A549 (cell line): ENCODE data around the gene ANO2. TPM values are rescaled to one million over a fixed set of nuclear protein-coding genes. Genes with fewer than 3 reads are reported as not detected.

Experiments used
- ATAC-seq, 2 experiments: fragments of 200-7000 bp in 1 of 2; fragments of >200 bp in 1 of 2; cut with Nextera tagmentation in 1 of 2; cut with Tn5 transposase in 1 of 2; 3 replicates each; pipeline versions ENCODE4 v1.8.0 to v1.9.1; 2018 to 2020; ENCODE audit warnings: mild to moderate bottlenecking in 1 of 2, moderate library complexity in 1 of 2
- CTCF ChIA-PET: fragments of 300-600 bp; sonication (Branson Sonifier 250); formaldehyde crosslinking; extraction: SDS; loops from one replicate; lab custom pipeline; 2021; ENCODE audit warnings: antibody characterized with exemption, inconsistent platforms; lab: Yijun Ruan, JAX
- POLR2A ChIA-PET: fragments of 350-600 bp; formaldehyde crosslinking; extraction: SDS; loops from one replicate; lab custom pipeline; 2021; ENCODE audit warnings: antibody characterized with exemption, inconsistent platforms; lab: Yijun Ruan, JAX
- DNase-seq, 2 experiments: peaks; one replicate each; pipeline versions ENCODE4 v3.0.0 to v3.0.0-alpha.2; 2011 to 2016; ENCODE audit warnings: low read depth in 1 of 2, low spot score in 1 of 2
- FAIRE-seq: peaks from 2 replicates; lab custom pipeline; 2011; peaks lifted over from hg19 to GRCh38; lab: Jason Lieb, UNC
- H3K27ac ChIP-seq, 2 experiments: fragments of >200 bp; sonication (Bioruptor Twin); formaldehyde crosslinking; 3 replicates each; pipeline ENCODE4 v1.5.1; 2016 to 2017
- H3K4me1 ChIP-seq: fragments of >200 bp; sonication (Bioruptor Twin); formaldehyde crosslinking; 3 replicates; pipeline ENCODE4 v1.6.1; 2016
- H3K4me2 ChIP-seq: fragments of >200 bp; sonication (Bioruptor Twin); formaldehyde crosslinking; 3 replicates; pipeline ENCODE4 v1.6.1; 2016
- H3K4me3 ChIP-seq: fragments of >200 bp; sonication (Bioruptor Twin); formaldehyde crosslinking; 3 replicates; pipeline ENCODE4 v1.5.1; 2016
- H3K9me3 ChIP-seq: fragments of >200 bp; sonication (Bioruptor Twin); formaldehyde crosslinking; 3 replicates; pipeline ENCODE4 v1.6.1; 2016
- BCL3 ChIP-seq: fragments of >200 bp; sonication (Bioruptor Twin); formaldehyde crosslinking; IDR thresholded peaks from 3 replicates; pipeline ENCODE4 v1.6.1; 2016
- CHD4 ChIP-seq: fragments of 200-600 bp; sonication (generic); IDR thresholded peaks from 2 replicates; pipeline ENCODE4 v1.6.1; 2016; ENCODE audit warnings: antibody characterized with exemption, mild to moderate bottlenecking, borderline replicate concordance
- CTCF ChIP-seq: fragments of >200 bp; sonication (Bioruptor Twin); formaldehyde crosslinking; IDR thresholded peaks from 3 replicates; pipeline ENCODE4 v1.5.1; 2016
- E2F6 ChIP-seq: IDR thresholded peaks from 2 replicates; pipeline ENCODE4 v1.6.1; 2012; ENCODE audit warnings: low read depth, borderline replicate concordance
- EP300 ChIP-seq, 2 experiments: fragments of >200 bp; sonication (Bioruptor Twin); formaldehyde crosslinking; IDR thresholded peaks; 2 replicates in 1 of 2; 3 replicates in 1 of 2; pipeline ENCODE4 v1.6.1; 2016 to 2017
- FOXS1 ChIP-seq: fragments of 250-450 bp; sonication (Bioruptor Pico); IDR thresholded peaks from 2 replicates; pipeline ENCODE4 v1.5.0; 2020; ENCODE audit warnings: mild to moderate bottlenecking, moderate library complexity
- GATA3 ChIP-seq: IDR thresholded peaks from 2 replicates; pipeline ENCODE4 v1.6.1; 2012; ENCODE audit warnings: borderline replicate concordance
- HEYL ChIP-seq: fragments of 250-450 bp; sonication (Bioruptor Pico); IDR thresholded peaks from 2 replicates; pipeline ENCODE4 v1.8.0; 2021; ENCODE audit warnings: mild to moderate bottlenecking, moderate library complexity
- HMGXB4 ChIP-seq: fragments of 250-450 bp; sonication (Bioruptor Pico); IDR thresholded peaks from 2 replicates; pipeline ENCODE4 v1.5.0; 2021; ENCODE audit warnings: mild to moderate bottlenecking, moderate library complexity, borderline replicate concordance
- MAX ChIP-seq: IDR thresholded peaks from 2 replicates; pipeline ENCODE4 v1.6.1; 2012
- NPAS2 ChIP-seq: fragments of 250-450 bp; sonication (Bioruptor Pico); IDR thresholded peaks from 2 replicates; pipeline ENCODE4 v1.8.0; 2022; ENCODE audit warnings: mild to moderate bottlenecking, moderate library complexity, borderline replicate concordance
- PBX3 ChIP-seq: IDR thresholded peaks from 2 replicates; pipeline ENCODE4 v1.6.1; 2012
- PHF8 ChIP-seq: fragments of 200-600 bp; sonication (generic); IDR thresholded peaks from 2 replicates; pipeline ENCODE4 v1.6.1; 2016; ENCODE audit warnings: low read depth, mild to moderate bottlenecking, antibody characterized with exemption, moderate library complexity, borderline replicate concordance
- POLR2A ChIP-seq: IDR thresholded peaks from 2 replicates; pipeline ENCODE4 v1.6.1; 2012; ENCODE audit warnings: mild to moderate bottlenecking, low read length
- RAD21 ChIP-seq, 2 experiments: fragments of >200 bp in 1 of 2; sonication (Bioruptor Twin) in 1 of 2; formaldehyde crosslinking in 1 of 2; IDR thresholded peaks in 1 of 2; conservative IDR thresholded peaks in 1 of 2; 2 replicates in 1 of 2; 3 replicates in 1 of 2; pipeline ENCODE4 v1.6.1; 2012 to 2018; ENCODE audit warnings: inconsistent platforms in 1 of 2
- RNF2 ChIP-seq: fragments of 200-600 bp; sonication (generic); IDR thresholded peaks from 2 replicates; pipeline ENCODE4 v1.6.1; 2016; ENCODE audit warnings: low read depth, mild to moderate bottlenecking, antibody characterized with exemption, moderate library complexity, borderline replicate concordance
- TP53 ChIP-seq: fragments of 250-450 bp; sonication (Bioruptor Pico); IDR thresholded peaks from 2 replicates; pipeline ENCODE4 v1.5.0; 2021; ENCODE audit warnings: mild to moderate bottlenecking, moderate library complexity
- USF2 ChIP-seq: fragments of 450-650 bp; IDR thresholded peaks from 2 replicates; pipeline ENCODE4 v1.6.1; 2014; ENCODE audit warnings: antibody characterized with exemption
- WGBS: methylation state at CpG from one replicate; pipeline ENCODE4 v1.1.6; 2017; ENCODE audit errors: missing lambda C conversion rate; 5-methylcytosine and 5-hydroxymethylcytosine counted together
- polyA plus RNA-seq, 4 experiments: library from polyadenylated mRNA; depleted of rRNA in 3 of 4; stranded (reverse); fragments of >200 nt; fragmentation: RNase III in 1 of 4; extraction: RNeasy Plus Mini Kit Qiagen cat#74134 plus additional on column Dnase treatment in 1 of 4; gene quantifications; 2 replicates in 3 of 4; 3 replicates in 1 of 4; pipeline ENCODE4 v1.2.3, GENCODE V29; 2011 to 2017

ANO2 gene
- polyA plus RNA-seq, 2 of the 4 experiments (the other 2 are of a cell fraction), result not detected

- no peak overlapping the region for H3K27ac ChIP-seq
- no peak for TF ChIP-seq BCL3
- TF ChIP-seq, all 56 proteins: peak for 0
- WGBS, result 49% methylated on average over 9 of the region's 9 CpGs
- Histone ChIP-seq H3K9me3 (no peaks in the 10 kb centered on the region), H3K4me2 (no peak overlapping the region), H3K4me1 (no peaks in the 10 kb centered on the region), H3K4me3 (no peak overlapping the region)
- ChIA-PET POLR2A (no interaction called here), CTCF (no interaction called here)
- FAIRE-seq (no peak), ATAC-seq (no peak), DNase-seq (no peak)
These were observed 28.2 kb downstream of the ANO2 start for GRCh38 chr12:5916785-5917290.

- Histone ChIP-seq H3K9me3 (no peaks in the 10 kb centered on the region), H3K4me1 (no peaks in the 10 kb centered on the region), H3K27ac (no peak overlapping the region), H3K4me2 (no peak overlapping the region), H3K4me3 (no peak overlapping the region)
- ATAC-seq (no peak), FAIRE-seq (no peak)
- ChIA-PET POLR2A (no interaction called here), CTCF (no interaction called here)
- WGBS, result 52% methylated on average over 4 of the region's 4 CpGs
- TF ChIP-seq CTCF, result no peak
- TF ChIP-seq PHF8, result no peak
- TF ChIP-seq CHD4, result no peak
- no peak for TF ChIP-seq E2F6
- no peak for TF ChIP-seq RAD21 (conservative IDR thresholded peaks at IDR 0.05 in 1 of 2, IDR thresholded peaks at IDR 0.05 in 1 of 2)
- no peak for TF ChIP-seq MAX
- TF ChIP-seq HEYL, result no peak
- TF ChIP-seq, all 56 proteins: peak for 0
- no peak for DNase-seq
These were observed 29.5 kb downstream of the ANO2 start for GRCh38 chr12:5915511-5915910.

GRCh38 chr12:5914387-5915149, 30.5 kb downstream of the ANO2 start:
- Histone ChIP-seq H3K9me3 (no peaks in the 10 kb centered on the region), H3K4me1 (no peaks in the 10 kb centered on the region), H3K4me3 (no peak overlapping the region), H3K4me2 (no peak overlapping the region), H3K27ac (no peak overlapping the region)
- DNase-seq (no peak), ATAC-seq (no peak), FAIRE-seq (no peak)
- ChIA-PET CTCF (no interaction called here), POLR2A (no interaction called here)
- TF ChIP-seq PBX3, result no peak
- TF ChIP-seq NPAS2 (CRISPR knock-in tag), result no peak
- no peak for TF ChIP-seq POLR2A
- TF ChIP-seq MAX, result no peak
- no peak for TF ChIP-seq USF2
- TF ChIP-seq FOXS1 (CRISPR knock-in tag), result no peak
- TF ChIP-seq HMGXB4 (CRISPR knock-in tag), result no peak
- no peak for TF ChIP-seq TP53 (CRISPR knock-in tag)
- TF ChIP-seq GATA3, result no peak
- no peak for TF ChIP-seq RNF2
- no peak for TF ChIP-seq EP300 (IDR thresholded peaks at IDR 0.05)
- no peak for TF ChIP-seq PHF8
- 35% methylated on average over 10 of the region's 11 CpGs for WGBS
